Endothelial cell of umbilical vein (primary cell): Measurements from ENCODE around the gene TSPAN9. TPM values are rescaled to one million over a fixed set of nuclear protein-coding genes. Genes with fewer than 3 reads are reported as not detected.
A peak's percentile ranks its signal among the peaks of the same experiment; 100 is the strongest.

Experiments used
- BruUV-seq: library from RNA; stranded (reverse); fragments of 400-500 nt; replicated peaks from 2 replicates; lab custom pipeline; 2021; lab: Mats Ljungman, UMichigan
- CTCF ChIA-PET: fragments of 300-600, 350-600 bp; sonication (Branson Sonifier 250); formaldehyde crosslinking; loops from one replicate; lab custom pipeline; 2021; ENCODE audit warnings: antibody characterized with exemption, inconsistent platforms; lab: Charles Lee
- POLR2A ChIA-PET: fragments of 300-600, 350-600 bp; sonication (Branson Sonifier 250); formaldehyde crosslinking; loops from one replicate; lab custom pipeline; 2021; ENCODE audit warnings: antibody characterized with exemption, inconsistent platforms; lab: Charles Lee
- DNase-seq: peaks from one replicate; pipeline ENCODE4 v3.0.0-alpha.2; 2011; ENCODE audit warnings: low read depth, low spot score
- FAIRE-seq: peaks from 2 replicates; lab custom pipeline; 2011; peaks lifted over from hg19 to GRCh38; lab: Jason Lieb, UNC
- H2AFZ ChIP-seq: 2 replicates; pipeline ENCODE4 v1.6.0; 2012; ENCODE audit warnings: low read depth, low read length, control low read depth, inconsistent platforms
- H3K27ac ChIP-seq: 2 replicates; pipeline ENCODE4 v1.5.1; 2011; ENCODE audit warnings: low read depth, mild to moderate bottlenecking, control low read depth, low read length, moderate library complexity; ENCODE audit not compliant: insufficient read depth
- H3K27me3 ChIP-seq, 2 experiments: 2 replicates each; pipeline versions ENCODE4 v1.6.0 to v1.6.1; 2011; ENCODE audit warnings: low read length in 2 of 2, mixed read lengths in 1 of 2; ENCODE audit not compliant: control insufficient read depth in 2 of 2, insufficient read depth in 2 of 2
- H3K36me3 ChIP-seq, 2 experiments: 2 replicates in 1 of 2; 3 replicates in 1 of 2; pipeline ENCODE4 v1.5.1; 2011; ENCODE audit warnings: low read length in 2 of 2, mild to moderate bottlenecking in 1 of 2, moderate library complexity in 1 of 2; ENCODE audit not compliant: control insufficient read depth in 2 of 2, insufficient read depth in 2 of 2; ENCODE audit errors: extremely low read depth in 1 of 2
- H3K4me1 ChIP-seq: 3 replicates; pipeline ENCODE4 v1.5.1; 2011; ENCODE audit warnings: mild to moderate bottlenecking, low read length; ENCODE audit not compliant: control insufficient read depth, insufficient read depth; ENCODE audit errors: extremely low read depth
- H3K4me2 ChIP-seq: 2 replicates; pipeline ENCODE4 v1.6.1; 2011; ENCODE audit warnings: low read length, control low read depth, mixed read lengths; ENCODE audit not compliant: insufficient read depth
- H3K4me3 ChIP-seq, 3 experiments: fragments of 200-600 bp in 1 of 3; sonication (generic), shearing (Covaris generic) in 1 of 3; replicated peaks in 1 of 3; 2 replicates each; pipeline ENCODE4 v1.5.1; 2011 to 2016; ENCODE audit warnings: control low read depth in 3 of 3, low read length in 3 of 3, mild to moderate bottlenecking in 2 of 3, inconsistent platforms in 1 of 3, low read depth in 1 of 3, moderate library complexity in 1 of 3; ENCODE audit not compliant: insufficient read depth in 1 of 3
- H3K79me2 ChIP-seq: 2 replicates; pipeline ENCODE4 v1.6.0; 2012; ENCODE audit warnings: low read length, inconsistent platforms; ENCODE audit not compliant: control insufficient read depth, insufficient read depth
- H3K9ac ChIP-seq: replicated peaks from 2 replicates; pipeline ENCODE3; 2011; ENCODE audit warnings: low read length, control low read depth; ENCODE audit not compliant: insufficient read depth; ENCODE audit errors: extremely low read depth
- H3K9me1 ChIP-seq: replicated peaks from 3 replicates; pipeline ENCODE4 v1.6.0; 2011; ENCODE audit warnings: mild to moderate bottlenecking, low read length; ENCODE audit not compliant: control insufficient read depth, insufficient read depth; ENCODE audit errors: extremely low read depth
- H3K9me3 ChIP-seq: replicated peaks from 2 replicates; pipeline ENCODE4 v1.5.1; 2012; ENCODE audit warnings: low read length, inconsistent platforms; ENCODE audit not compliant: control insufficient read depth, insufficient read depth
- H4K20me1 ChIP-seq: replicated peaks from 2 replicates; pipeline ENCODE3; 2011; ENCODE audit warnings: mild to moderate bottlenecking, low read length; ENCODE audit not compliant: control insufficient read depth, insufficient read depth; ENCODE audit errors: extremely low read depth
- CTCF ChIP-seq, 2 donors: IDR thresholded peaks; 1 replicate in 1 of 2; 2 replicates in 1 of 2; pipeline ENCODE4 v1.5.1; 2011; ENCODE audit warnings: low read length in 2 of 2, mild to moderate bottlenecking in 2 of 2, moderate library complexity in 2 of 2, control low read depth in 1 of 2, inconsistent platforms in 1 of 2, low read depth in 1 of 2; ENCODE audit not compliant: insufficient read depth in 1 of 2; ENCODE audit errors: extremely low read depth in 1 of 2
- EZH2 ChIP-seq: IDR thresholded peaks from 2 replicates; pipeline ENCODE4 v1.6.1; 2012; ENCODE audit warnings: borderline replicate concordance, low read depth, mild to moderate bottlenecking, moderate library complexity, low read length, inconsistent platforms; ENCODE audit not compliant: severe bottlenecking
- FOS ChIP-seq: IDR thresholded peaks from 2 replicates; pipeline ENCODE4 v1.6.1; 2011; ENCODE audit warnings: mild to moderate bottlenecking, low read length, moderate library complexity, borderline replicate concordance; ENCODE audit not compliant: insufficient read depth
- GATA2 ChIP-seq: IDR thresholded peaks from 2 replicates; pipeline ENCODE4 v1.7.0; 2011; ENCODE audit warnings: low read depth, mild to moderate bottlenecking, moderate library complexity, mixed read lengths, low read length; ENCODE audit not compliant: insufficient read length, insufficient read depth
- JUN ChIP-seq: IDR thresholded peaks from 2 replicates; pipeline ENCODE4 v1.6.1; 2011; ENCODE audit warnings: borderline replicate concordance, low read depth; ENCODE audit not compliant: insufficient read length, insufficient read depth
- MYC ChIP-seq: IDR thresholded peaks from one replicate; pipeline ENCODE4 v1.6.1; 2011; ENCODE audit warnings: mild to moderate bottlenecking, low read depth, low read length
- POLR2A ChIP-seq: IDR thresholded peaks from 2 replicates; pipeline ENCODE4 v1.6.1; 2012; ENCODE audit warnings: low read depth, mild to moderate bottlenecking, control low read depth, low read length
- POLR2AphosphoS5 ChIP-seq: IDR thresholded peaks from 2 replicates; pipeline ENCODE4 v1.6.1; 2012; ENCODE audit warnings: low read depth, mild to moderate bottlenecking, control low read depth, low read length, moderate library complexity; ENCODE audit not compliant: insufficient read depth
- dilution Hi-C: fragments of 300-500 bp; cut with MboI; formaldehyde crosslinking; loops from one replicate; pipeline ENCODE4 v1.15.0; 2019; ENCODE audit warnings: low sequenced_read_pairs; ENCODE audit not compliant: extremely low pct_ligation_motif_present
- intact Hi-C: fragments of 100-400 bp; cut with micrococcal nuclease; formaldehyde crosslinking; loops from one replicate; pipeline ENCODE4 v1.10.0; 2022
- polyA plus RNA-seq, 4 experiments: library from polyadenylated mRNA; depleted of rRNA in 3 of 4; stranded (reverse) in 3 of 4; unstranded in 1 of 4; fragments of >200 nt; gene quantifications; 2 replicates each; pipeline versions ENCODE4 v1.2.1 to v1.2.3, GENCODE V29; 2011 to 2012; ENCODE audit warnings: missing spikeins in 1 of 4
- total RNA-seq: library from RNA; stranded (reverse); gene quantifications from 2 replicates; pipeline ENCODE4 v1.2.3, GENCODE V29; 2021
- TF ChIP-seq, protein P1 (sequence below): IDR thresholded peaks from 2 replicates; pipeline ENCODE4 v1.6.1; 2011; ENCODE audit not compliant: insufficient read depth, insufficient read length

The TSPAN9 gene
- total and polyA plus RNA-seq, 2 donors (not counting 3 experiments of a cell fraction or from before 2014, with no cell fraction given) = 43.3 to 66.8 TPM

DNA sequence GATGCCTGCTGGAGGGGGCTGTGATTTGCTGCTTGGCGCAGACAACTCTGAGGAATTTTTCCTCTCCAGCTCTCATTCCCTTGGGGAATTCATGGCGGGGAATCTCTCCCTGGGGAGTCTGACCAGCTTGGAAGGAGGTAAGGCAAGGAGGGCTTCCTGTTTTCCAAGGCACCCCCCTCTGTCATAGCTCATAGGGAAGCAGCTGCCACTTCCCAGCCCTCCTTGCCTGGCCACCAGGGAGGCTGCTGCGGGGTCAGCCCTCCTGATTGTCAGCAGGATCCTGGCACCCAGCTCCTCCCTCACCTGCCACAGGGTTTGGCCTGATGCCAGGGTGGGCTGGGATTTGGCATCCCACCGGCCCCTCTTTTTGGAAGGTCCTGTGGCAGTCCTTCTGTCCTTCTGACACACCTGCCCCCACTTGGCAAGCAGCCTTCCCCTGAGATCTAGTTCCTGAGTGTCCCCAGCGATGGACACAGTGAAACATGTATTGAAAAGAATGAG lies 74.9 kb downstream of the TSPAN9 start:
- peaks cover 0 to 2% of the 10 kb centered on the region in 2 experiments for H3K36me3 ChIP-seq
- H3K9ac ChIP-seq = no peak overlapping the region
- peaks cover 2% of the 10 kb centered on the region for H4K20me1 ChIP-seq
- H3K9me1 ChIP-seq = no peaks in the 10 kb centered on the region
- no peak overlapping the region for H3K4me3 ChIP-seq
- intact Hi-C loops (loop anchor here (2.0 to 5.0 kb wide), 4 partner anchors 19 to 125 kb away; no protein-coding TSS in a partner anchor), dilution Hi-C loops (no loop called here)
- BruUV-seq = no TSS peak
- H3K27me3 ChIP-seq = no peaks in the 10 kb centered on the region
- peak; percentile 69 for FAIRE-seq
- POLR2A ChIA-PET = no interaction called here
- no peaks in the 10 kb centered on the region for H3K79me2 ChIP-seq
- H3K4me1 ChIP-seq = peaks cover 42% of the 10 kb centered on the region
- peak; percentile 61 for DNase-seq
- H3K27ac ChIP-seq = no peak overlapping the region
- no peak for TF ChIP-seq JUN
- TF ChIP-seq POLR2AphosphoS5 = no peak
- no peak for TF ChIP-seq EZH2
- TF ChIP-seq, protein P1, sequence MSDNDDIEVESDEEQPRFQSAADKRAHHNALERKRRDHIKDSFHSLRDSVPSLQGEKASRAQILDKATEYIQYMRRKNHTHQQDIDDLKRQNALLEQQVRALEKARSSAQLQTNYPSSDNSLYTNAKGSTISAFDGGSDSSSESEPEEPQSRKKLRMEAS = no peak
- no peak for TF ChIP-seq GATA2
- TF ChIP-seq POLR2A = no peak
- TF ChIP-seq CTCF (IDR thresholded peaks at IDR 0.05; ENCODE audit: extremely low read depth in 1 of 2, insufficient read depth in 1 of 2, low read depth in 1 of 2, low read length in 2 of 2) = no peak
- TF ChIP-seq MYC = no peak
- no peak for TF ChIP-seq FOS
- no peak overlapping the region for H3K4me2 ChIP-seq
- H3K9me3 ChIP-seq = no peaks in the 10 kb centered on the region
- CTCF ChIA-PET = interaction anchor here (0.9 to 3.5 kb wide), 4 partner anchors 17 to 123 kb away, joined by 3 to 13 read pairs (median 5); no protein-coding TSS in a partner anchor
- no peak overlapping the region for H2AFZ ChIP-seq
